ENCODE data around the gene LARP7. TPM values are rescaled to one million over a fixed set of nuclear protein-coding genes. Genes with fewer than 3 reads are reported as not detected.

The LARP7 gene
- total RNA-seq, 4 donors from 2014 or later, result 59.1 to 74.2 (median 65.4) TPM

GRCh38 chr4:112668131-112668530 is 31.2 kb downstream of the LARP7 start:
- Histone ChIP-seq H3K27ac (no peak overlapping the region), H3K36me3 (no peaks in the 10 kb centered on the region), H3K4me1 (peaks cover 0 to 5% (median 0%) of the 10 kb centered on the region in 3 donors), H3K4me3 (no peak overlapping the region), H3K9me3 (no peaks in the 10 kb centered on the region), H3K27me3 (no peaks in the 10 kb centered on the region)
- no peak for TF ChIP-seq POLR2A (IDR thresholded peaks at IDR 0.05)
- no peak for TF ChIP-seq EP300 (IDR thresholded peaks at IDR 0.05)
- no peak for TF ChIP-seq POLR2AphosphoS5 (IDR thresholded peaks at IDR 0.05)
- no peak for TF ChIP-seq CTCF (IDR thresholded peaks at IDR 0.05)
- WGBS, 2 donors (ENCODE audit: low coverage in 1 of 2), result 86 to 93% methylated on average over 3 of the region's 3 CpGs
- ATAC-seq, result no peak

GRCh38 chr4:112673076-112673475 is 36.1 kb downstream of the LARP7 start:
- Histone ChIP-seq H3K27ac (no peak overlapping the region), H3K4me1 (peaks cover 0 to 5% (median 0%) of the 10 kb centered on the region in 3 donors), H3K27me3 (no peaks in the 10 kb centered on the region), H3K36me3 (no peaks in the 10 kb centered on the region), H3K9me3 (no peaks in the 10 kb centered on the region), H3K4me3 (no peak overlapping the region)
- ATAC-seq, result no peak
- no peak for TF ChIP-seq POLR2AphosphoS5 (IDR thresholded peaks at IDR 0.05)
- no peak for TF ChIP-seq CTCF (IDR thresholded peaks at IDR 0.05)
- TF ChIP-seq POLR2A (IDR thresholded peaks at IDR 0.05), result no peak
- no peak for TF ChIP-seq EP300 (IDR thresholded peaks at IDR 0.05)

DNA sequence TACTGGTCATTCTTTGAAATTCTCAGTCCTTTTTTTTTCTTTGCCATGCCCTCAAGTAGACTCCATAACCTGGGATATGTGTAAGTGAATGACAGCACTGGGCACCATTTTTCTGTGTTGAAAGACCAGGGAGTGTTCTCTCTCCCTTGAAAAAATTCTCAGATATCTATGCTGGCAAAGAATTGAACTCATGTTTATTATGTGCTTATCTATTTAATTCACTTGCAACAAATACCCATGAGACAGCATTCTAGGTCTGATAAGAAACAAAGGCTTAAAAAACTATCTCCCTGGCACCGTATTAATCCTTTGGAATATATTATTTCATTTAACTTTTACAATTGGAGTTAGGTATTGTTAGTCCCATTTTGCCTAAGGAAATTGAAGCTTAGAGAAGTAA is 36.7 kb downstream of the LARP7 start:
- Histone ChIP-seq H3K4me1 (peaks cover 0 to 5% (median 0%) of the 10 kb centered on the region in 3 donors), H3K4me3 (no peak overlapping the region), H3K9me3 (no peaks in the 10 kb centered on the region), H3K36me3 (no peaks in the 10 kb centered on the region), H3K27ac (no peak overlapping the region), H3K27me3 (no peaks in the 10 kb centered on the region)
- 70 to 82% methylated on average over 1 of the region's 1 CpG for WGBS, 2 donors (ENCODE audit: low coverage in 1 of 2)
- TF ChIP-seq POLR2A (IDR thresholded peaks at IDR 0.05) (no peak), POLR2AphosphoS5 (IDR thresholded peaks at IDR 0.05) (no peak)
- no peak for ATAC-seq

GRCh38 chr4:112674376-112674775 is 37.4 kb downstream of the LARP7 start:
- no peaks in the 10 kb centered on the region for H3K27me3 ChIP-seq
- WGBS, 2 donors (ENCODE audit: low coverage in 1 of 2), result 21% methylated on average over 1 of the region's 1 CpG; no CpG with 5 or more reads in 1 of the 2 donors
- H3K9me3 ChIP-seq, result no peaks in the 10 kb centered on the region
- no peak for ATAC-seq
- H3K4me3 ChIP-seq, result no peak overlapping the region
- peaks cover 0 to 5% (median 0%) of the 10 kb centered on the region in 3 donors for H3K4me1 ChIP-seq
- H3K36me3 ChIP-seq, result no peaks in the 10 kb centered on the region
- TF ChIP-seq POLR2AphosphoS5 (IDR thresholded peaks at IDR 0.05), result no peak
- no peak overlapping the region for H3K27ac ChIP-seq

DNA sequence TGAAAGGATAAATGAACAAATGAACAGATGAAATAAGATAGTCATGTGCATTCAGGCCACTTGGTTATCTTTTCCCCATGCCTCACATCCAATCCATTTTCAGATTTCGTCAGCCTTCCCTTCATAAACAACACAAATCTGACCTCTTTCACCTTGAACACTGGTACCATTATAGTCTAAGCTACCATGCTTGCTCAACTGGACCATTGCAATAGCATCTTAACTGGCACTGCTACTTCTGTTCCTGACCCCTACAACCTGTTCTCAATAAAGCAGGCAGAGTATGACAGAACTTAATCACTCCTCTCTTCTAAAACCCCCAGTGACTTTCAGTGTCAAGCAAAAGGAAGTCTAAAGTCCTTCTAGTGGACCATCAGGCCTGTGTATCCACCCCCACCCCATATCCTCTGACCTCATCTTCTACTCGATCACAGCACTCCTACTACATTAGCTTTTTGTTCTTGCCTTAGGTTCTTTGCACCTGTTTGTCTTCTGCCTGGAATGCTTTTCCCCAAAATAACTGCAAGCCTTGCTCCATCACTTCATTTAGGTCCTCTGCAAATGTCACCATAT is 40.7 kb downstream of the LARP7 start:
- ATAC-seq, result no peak
- 51 to 66% methylated on average over 2 of the region's 2 CpGs for WGBS, 2 donors (ENCODE audit: low coverage in 1 of 2)
- H3K4me3 ChIP-seq, result no peak overlapping the region

More for the DNA sequence above, 40.7 kb downstream of the LARP7 start:
- Histone ChIP-seq H3K36me3 (no peaks in the 10 kb centered on the region), H3K9me3 (no peaks in the 10 kb centered on the region), H3K4me1 (no peaks in the 10 kb centered on the region), H3K27ac (no peak overlapping the region), H3K27me3 (no peaks in the 10 kb centered on the region)
- TF ChIP-seq POLR2A (IDR thresholded peaks at IDR 0.05) (no peak), POLR2AphosphoS5 (IDR thresholded peaks at IDR 0.05) (no peak), CTCF (IDR thresholded peaks at IDR 0.05) (no peak), EP300 (IDR thresholded peaks at IDR 0.05) (no peak)
